HG02571 (cell line): ENCODE results near the gene DBN1.
"Not testable (repeated sequence)": the region's sequence is repeated elsewhere in the genome, so short reads cannot be mapped to it uniquely, and the experiment has no call there.

Experiments
- ATAC-seq: cut with Tn5 transposase; IDR thresholded peaks from one replicate; pipeline ENCODE4 v1.9.1; 2021; ENCODE audit warnings: mild to moderate bottlenecking, moderate library complexity; ENCODE audit not compliant: unreplicated experiment

DBN1 gene

DNA sequence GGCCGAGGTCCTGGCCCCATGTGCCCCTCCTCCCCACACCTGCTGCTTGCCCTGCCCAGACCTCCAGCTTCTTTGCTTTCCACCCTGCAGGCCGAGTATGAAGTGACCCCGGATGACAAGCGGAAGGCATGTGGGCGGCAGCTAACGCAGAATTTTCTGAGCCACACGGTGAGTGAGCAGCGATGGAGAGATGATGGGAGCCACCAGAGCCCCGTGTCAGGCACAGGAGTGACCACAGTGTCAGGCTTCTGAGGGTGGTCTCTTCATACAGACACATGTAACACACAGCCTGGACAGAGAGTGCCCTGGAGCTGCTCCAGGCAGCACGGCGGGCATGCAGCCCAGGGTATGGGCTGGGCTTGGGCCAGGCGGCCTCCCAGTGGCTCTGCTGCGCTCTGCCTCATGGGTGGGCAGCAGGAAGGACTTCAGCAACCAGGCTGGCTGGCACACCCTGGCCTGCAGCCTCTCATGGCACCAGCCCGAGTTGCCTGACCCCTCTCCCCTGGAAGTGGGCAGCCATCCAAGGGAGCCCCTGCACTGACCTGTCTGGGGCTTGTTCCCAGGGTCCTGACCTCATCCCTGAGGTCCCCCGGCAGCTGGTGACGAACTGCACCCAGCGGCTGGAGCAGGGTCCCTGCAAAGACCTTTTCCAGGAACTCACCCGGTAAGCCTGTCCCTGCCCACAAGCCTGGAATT, 41.1 kb downstream of the DBN1 start:
- no peak for ATAC-seq

DNA sequence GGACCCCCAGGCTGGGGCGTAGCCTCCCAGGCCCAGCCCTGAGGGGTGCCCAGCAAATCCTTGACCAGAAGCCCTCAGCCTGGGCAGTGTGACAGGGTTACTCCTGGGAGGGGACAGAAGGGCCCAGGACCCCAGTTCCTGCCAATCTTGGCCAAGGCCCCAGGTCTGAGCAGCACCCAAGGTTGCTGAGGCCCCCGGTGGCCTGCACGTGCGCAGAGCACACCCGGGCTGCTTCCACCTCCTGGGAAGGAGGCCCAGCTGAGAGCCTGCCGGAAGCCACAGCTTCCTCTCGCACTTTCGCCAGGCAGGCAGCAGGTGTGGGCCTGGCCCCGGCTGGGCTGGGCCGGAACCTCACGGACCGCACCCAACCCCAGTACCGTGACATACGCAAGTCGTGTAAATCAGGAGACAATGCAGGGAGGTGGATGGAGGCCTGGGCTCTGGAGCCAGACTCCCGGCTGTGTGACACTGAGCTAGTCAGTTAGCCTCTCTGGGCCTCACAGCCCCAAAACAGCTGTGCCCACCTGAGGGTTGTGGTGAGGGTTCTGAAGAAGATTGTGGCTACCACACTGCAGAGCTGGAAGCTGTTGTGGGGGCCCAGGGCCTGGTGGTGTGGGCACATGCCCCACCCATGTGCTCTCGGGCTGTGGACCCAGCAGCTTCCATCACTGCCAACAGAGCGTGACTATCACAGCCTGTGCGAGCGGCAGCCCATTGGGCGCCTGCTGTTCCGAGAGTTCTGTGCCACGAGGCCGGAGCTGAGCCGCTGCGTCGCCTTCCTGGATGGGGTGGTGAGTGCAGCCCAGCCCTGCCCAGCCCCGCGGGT, 41.9 kb downstream of the DBN1 start:
- ATAC-seq: peak; percentile 33

DNA sequence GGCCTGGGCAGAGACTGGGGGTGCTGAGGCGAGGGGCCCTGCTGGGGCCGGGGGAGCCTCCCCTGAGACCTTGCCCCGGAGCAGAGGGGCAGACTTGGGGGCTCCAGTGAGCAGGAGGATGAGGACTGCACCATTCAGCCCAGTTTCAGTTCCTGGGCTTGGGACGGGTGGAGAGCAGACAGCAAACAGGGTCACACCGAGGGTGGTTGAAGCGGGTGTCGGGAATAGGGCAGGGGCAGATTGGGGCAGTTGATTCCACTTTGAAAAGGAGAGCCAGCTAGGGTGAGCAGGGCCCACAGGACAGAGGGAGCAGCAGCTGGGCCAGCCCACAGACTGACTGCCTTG, 42.5 kb downstream of the DBN1 start:
- no peak for ATAC-seq

DNA sequence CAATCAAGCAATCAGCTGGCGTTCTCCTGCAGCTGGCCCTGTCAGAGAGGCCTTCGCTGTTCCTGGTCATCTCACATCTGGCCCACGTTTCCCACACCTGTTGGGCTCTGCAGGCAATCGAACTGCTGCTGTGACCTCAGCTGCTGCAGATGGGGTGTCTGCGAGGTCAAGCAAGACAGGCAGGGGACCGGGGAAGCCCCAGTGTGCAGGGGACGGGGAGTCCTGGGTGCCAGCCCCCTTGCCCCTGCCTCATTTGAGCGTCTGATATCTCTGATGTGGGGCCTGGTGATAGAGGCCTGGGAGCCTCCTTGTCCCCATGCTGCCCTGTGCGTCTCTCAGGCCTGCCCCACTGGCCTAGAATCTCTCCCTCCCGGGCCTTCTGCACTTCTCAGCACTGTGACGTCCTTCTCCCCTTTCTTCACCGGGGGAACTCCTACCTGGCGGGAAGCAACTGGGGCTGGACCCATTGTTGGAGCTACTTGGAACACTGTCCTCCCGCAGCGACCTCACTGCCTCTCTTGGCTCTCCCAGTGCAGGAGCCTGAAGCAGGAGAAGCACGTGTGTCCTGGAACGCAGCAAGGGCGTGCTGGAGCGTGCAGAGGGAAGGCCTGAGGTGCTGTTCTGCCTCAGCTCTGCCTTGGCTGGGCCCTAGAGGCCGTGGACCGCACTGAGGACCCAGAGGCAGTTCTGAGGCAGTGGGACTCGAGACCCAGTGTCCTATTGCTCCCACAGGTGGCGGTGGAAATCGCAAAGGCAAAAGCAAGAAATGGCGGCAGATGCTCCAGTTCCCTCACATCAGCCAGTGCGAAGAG, 43.1 kb downstream of the DBN1 start:
- ATAC-seq: no peak

DNA sequence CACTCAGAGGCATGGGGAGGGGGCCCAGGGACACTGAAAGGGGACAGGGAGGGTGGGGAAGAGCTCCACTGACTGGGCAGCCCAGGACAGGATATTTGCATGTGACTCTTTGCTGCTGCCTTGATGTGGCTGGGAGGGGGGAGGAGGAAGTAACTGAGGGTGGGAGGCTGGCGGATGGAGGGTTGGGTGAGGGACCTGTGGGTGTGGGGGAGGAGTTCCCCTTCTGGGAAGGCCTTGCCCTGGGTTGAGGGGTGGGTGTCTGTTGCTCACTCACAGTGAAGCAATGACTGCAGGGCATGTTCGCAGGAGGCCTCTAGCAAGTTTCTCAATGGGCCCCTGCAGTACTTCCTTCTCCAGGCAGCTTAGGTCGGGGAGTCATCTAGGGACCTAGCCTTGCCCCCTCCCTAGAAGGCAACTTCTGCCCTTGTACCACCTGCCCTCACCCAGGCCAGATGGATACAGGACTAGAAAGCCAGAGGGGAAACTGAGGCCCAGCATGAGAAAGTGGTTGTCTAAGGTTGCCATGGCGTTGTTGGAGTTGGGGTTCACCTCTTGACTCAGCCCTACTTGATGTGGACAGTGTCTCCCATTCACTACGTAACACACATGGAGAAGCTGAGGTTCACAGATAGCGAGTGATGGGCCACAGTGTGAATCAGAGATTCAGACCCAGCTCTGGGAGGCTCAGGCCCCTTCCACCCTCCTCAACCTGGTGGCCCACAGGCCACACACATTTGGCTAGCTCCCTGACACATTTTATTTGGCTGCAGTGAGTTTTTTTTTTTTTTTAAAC, 44.0 kb downstream of the DBN1 start:
- no peak for ATAC-seq

DNA sequence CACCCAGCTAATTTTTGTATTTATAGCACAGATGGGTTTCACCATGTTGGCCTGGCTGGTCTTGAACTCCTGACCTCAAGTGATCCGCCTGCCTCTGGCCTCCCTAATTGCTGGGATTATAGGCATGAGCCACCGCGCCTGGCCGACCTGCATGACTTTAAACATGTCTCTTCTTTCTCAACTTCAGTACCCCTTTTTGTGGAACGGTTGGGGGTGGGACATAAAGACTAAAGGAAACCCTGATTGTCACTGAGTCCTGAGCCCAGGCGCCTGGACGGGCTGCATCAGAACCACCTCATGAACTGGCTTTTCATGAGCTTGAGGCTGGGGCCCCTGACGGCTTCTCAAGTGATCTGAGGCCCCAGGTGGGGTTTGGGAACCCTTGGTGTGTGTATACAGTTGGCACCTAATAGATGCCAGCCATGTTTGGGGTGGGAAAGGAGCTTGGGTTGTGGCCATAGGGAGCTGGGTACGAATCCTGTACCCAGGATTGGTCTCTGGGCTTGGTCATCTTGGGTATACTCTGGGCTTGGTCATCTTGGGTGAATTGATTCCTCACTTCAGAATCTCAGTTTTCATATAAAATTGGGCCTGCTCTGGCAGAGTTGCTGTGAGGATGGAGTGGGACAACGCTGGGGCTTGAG, 44.7 kb downstream of the DBN1 start:
- no peak for ATAC-seq

DNA sequence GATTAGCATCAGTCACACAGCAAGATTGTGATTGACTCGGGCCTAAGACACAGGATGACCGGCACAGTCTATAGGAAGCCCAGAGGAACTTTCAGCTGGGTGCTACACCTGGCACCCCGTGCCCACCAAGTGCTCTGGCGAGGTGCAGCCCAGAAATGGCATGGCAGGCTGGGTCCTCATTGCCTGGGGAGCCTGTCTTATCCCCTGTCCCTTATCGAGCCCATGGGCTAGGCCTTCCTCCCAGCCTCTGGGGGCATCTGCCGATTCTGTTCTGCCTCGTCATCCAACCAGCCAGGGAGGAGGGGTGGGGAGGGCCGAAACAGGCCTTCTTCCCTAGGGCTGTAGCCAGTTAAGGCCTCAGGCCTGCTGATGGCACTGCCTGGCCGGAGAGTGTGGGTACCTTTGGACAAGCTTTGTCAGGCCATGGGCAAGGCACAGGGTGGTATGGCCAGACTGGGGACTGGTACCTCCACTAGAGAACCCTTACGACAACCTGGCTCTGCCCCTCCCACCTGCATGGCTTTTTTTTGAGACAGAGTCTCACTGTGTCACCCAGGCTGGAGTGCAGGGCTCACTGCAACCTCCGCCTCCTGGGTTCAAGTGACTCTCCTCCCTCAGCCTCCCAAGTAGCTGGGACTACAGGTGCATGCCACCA, 45.4 kb downstream of the DBN1 start:
- ATAC-seq: no peak

DNA sequence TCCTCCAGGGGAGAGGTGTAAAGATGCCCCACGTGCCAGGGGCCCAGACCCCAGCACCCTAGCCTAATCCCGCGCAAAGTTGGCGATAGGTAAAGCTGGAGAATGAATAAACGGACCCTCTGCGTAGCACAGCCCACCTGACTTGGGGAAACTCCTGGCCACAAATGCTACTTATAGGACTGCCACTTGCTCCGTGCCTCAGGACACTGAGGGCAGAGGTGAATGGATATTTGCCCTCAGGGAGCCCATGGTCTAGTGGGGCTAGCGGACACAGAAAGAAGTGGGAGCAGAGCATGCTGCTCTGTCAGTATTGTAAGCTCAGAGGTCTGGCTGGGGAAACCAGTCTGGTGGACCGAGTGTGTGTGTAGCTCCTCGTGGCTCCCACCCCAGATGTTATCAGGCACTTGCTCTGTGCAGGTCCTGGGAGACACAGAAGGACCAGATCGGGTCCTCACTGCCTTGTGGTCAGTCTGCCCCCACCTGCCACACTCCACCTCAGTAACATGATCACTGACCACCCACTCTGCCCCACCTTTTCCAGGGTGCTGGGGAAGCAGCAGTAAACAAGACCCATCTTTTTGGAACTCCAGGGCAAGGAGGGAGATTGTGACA, 46.1 kb downstream of the DBN1 start:
- ATAC-seq: no peak

DNA sequence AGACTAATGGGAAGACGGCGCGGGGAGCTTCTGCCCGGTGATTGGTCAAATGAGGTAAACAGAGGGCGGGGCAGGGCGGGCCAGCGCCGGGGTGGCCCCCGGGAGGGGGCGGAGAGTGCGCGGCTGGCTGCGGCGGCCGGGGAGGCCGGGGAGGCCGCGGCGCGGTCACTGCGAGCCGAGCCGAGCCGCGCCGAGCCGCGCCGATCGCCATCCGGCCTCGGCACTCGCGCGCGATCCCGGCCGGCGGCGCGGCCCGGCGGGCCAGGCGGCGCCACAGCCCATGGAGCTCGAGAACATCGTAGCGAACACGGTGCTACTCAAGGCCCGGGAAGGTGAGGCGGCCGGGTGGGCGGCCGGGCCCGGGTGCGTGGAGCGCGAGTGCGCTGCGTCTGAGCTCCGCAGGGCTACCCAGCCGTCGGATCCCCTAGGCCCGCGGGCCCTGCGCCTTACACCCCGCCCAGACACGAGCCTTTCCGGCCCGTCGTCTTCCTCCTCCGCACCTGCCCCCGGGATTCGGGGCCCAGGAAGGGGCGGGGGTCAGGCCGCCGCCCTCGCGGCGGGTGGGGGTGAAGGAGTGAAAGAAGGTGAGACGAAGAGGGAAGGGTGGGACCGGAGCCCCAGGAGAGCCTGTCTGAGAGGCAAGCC, 46.7 kb downstream of the DBN1 start, which contains the start of gene GRK6:
GRK6 (plus strand) TSS at position 111 of the 645 bp plus-strand sequence; CDS start at position 281, 170 bp downstream.
- peak; percentile 4 for ATAC-seq

DNA sequence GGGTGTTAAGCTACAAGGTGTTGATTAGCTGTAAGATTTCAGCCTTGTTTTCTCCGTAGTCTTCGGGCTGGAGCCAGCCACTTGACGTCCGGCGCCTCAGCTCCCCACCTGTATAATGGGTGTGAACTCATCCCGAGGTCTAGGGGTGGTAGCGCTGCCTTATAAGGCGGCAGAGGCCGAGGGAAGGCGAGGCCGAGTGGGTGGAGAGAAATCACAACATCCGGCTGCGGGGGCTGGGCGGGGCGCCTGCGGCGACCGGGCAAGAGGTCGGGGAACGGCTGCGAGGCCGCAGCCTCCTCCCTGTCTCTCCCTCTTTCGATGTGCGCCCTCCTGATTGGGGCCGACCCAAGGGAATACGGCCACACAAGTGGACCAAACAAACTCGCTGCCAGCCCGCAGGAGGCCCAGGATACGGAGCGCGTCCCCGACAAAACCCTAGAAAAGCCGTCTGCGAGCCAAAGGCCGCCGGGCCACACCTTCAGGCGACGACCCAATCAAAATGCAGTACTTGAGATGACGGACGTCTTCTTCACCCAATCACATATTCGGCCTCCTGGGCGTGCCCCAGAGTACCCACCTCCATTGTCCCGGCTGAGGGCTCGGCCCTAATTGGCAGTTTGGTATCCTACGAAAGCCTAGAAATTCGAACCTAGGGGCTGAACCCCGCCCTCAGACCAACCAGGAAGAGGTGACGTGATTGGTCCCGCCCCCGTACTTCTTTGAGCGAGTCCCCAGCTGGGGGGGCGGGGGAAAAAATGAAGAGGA, 47.5 kb downstream of the DBN1 start:
- ATAC-seq: peak; percentile 80

DNA sequence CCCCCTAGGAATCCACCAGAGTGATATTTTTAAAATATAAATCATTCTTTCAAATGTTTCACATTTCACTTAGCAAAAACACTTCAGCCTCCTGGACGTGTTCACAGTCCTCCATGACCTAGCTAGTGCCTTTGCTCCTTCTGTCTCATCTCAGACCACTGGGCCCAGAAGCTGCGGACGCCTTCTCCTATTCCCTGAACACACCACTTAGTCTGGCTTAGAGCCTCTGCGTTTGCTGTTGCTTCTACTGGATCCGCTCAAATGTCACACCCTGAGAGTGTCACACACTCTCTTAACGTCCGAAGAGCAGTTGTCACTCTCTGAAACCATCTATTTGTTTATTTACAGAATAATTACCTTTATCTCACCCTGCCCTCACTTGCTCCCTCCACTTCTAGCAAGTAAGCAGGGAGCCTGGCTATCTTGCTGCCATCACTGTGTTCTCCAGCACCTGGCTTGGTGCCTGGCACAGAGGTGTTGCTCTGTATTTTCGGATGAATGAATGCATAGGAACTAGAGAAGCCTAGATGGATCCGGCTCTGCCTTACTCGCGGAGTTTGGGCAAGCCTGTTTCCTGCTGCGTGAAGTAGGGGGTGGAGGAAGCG, 48.1 kb downstream of the DBN1 start:
- no peak for ATAC-seq

DNA sequence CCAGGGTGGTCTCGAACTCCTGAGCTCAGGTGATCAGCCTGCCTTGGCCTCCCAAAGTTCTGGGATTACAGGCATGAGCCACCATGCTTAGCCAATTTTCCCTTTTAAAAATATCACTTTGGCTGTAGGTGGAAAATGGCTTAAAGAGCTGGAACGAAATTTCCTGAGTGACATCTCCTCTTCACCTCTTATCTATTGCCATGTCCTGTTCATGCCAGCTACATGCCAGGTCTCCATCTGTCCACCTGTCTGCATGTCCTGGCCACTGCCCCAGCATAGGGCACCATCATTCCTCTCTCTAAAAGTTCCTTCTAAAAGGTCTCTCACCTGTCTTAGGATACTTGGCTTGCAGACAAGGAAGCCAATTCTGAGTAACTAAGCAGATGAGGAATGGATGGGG, 49.8 kb downstream of the DBN1 start:
- no peak for ATAC-seq

DNA sequence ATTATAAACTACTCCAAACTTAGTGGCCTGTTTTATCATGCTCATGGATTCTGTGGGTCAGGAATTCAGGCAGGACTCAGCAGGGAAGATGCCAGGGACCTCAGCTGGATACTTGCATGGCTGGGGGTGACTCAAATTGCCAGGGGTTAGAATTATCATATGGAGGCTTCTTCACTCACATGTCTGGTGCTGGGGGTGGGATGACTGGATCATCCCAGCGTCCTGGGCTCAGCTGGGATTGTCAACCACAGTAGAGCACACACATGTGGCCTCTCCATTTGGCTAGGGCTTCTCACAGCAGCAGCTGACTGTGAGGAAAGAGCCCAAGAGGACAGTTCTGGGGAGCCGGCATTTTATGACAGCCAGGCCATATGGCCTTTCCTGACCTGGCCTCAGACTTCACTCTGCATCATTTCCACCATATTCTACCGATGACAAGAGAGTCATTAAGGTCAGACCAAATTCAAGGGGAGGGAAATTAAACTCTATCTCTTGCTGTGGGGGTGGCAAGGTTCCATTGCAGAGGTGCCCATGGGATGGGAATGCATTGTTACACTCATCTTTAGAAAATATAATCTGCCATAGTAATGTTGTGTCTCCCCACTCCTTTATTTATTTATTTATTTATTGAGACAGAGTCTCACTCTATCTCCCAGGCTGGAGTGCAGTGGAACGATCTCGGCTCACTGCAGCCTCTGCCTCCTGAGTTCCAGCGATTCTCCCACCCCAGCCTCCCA, 52.2 kb downstream of the DBN1 start:
- no peak for ATAC-seq

DNA sequence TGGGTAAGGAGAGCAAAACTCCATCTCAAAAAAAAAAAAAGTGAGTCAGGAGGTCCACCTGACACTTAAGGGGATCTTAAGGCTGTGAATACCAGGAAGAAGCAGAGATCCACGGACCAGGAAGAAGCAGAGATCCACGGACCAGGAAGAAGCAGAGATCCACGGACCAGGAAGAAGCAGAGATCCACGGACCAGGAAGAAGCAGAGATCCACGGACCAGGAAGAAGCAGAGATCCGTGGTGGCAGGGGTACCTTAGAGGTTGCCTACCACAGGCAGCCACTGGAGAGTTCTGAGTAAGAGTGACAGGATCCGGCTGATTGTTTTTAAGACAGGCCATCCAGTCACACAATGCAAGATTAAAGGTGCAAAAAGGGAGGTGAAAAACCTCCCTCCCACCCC, 53.0 kb downstream of the DBN1 start:
- ATAC-seq: not testable (repeated sequence)

DNA sequence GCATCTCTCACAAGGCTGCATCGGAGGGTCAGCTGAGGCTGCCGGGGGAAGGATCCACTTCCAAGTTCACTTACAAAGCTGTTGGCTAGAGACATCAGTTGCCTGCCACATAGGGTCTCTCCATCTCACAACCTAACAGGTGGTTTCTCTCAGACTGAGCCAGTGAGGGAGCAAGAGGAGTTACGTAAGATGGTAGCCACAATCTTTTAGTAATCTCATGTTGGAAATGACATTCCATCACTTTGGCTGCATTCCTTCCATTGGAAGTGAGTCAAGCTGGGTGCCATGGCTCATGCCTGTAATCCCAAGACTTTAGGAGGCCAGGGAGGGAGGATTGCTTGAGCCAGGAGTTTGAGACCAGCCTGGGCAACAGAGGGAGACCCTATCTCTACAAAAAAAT, 54.4 kb downstream of the DBN1 start:
- no peak for ATAC-seq

DNA sequence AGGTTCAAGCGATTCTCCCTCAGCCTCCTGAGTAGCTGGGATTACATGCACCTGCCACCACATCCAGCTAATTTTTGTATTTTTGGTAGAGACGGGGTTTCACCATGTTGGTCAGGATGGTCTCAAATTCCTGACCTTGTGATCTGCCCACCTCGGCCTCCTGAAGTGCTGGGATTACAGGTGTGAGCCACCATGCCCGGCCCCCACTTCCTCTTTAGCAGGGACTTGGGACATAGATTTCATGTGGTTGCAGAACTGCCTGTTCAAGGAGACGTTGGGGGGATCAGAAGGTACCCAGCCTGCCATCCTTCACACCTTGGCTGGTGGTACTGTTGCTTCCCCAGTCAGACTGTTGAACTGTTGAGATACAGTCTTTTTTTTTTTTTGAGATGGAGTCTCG, 56.4 kb downstream of the DBN1 start:
- ATAC-seq: not testable (repeated sequence)

DNA sequence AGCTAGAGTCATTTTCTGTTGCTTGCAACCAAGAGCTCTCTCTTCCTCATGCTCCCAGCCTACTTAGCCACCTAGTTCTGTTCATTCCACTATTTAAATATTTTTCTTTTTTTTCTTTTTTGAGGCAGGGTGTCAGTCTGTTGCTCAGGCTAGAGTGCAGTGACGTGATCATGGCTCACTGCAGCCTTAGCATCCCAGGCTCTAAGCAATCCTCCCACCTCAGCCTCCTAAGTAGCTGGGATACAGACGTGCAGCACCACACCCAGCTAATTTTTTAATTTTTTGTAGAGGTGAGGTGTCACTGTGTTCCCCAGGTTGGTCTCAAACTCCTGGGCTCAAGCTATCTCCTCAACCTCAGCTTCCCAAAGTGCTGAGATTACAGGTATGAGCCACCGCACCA, 59.0 kb downstream of the DBN1 start:
- no peak for ATAC-seq
